CD14-positive monocyte (primary cell): Measurements from ENCODE around the gene TENT5C. TPM values are rescaled to one million over a fixed set of nuclear protein-coding genes. Genes with fewer than 3 reads are reported as not detected.

Experiments used
- DNase-seq, 3 donors: peaks; one replicate each; pipeline ENCODE4 v3.0.0-alpha.2; 2011 to 2022
- H2AFZ ChIP-seq: 2 replicates; pipeline ENCODE4 v1.6.0; 2012; ENCODE audit warnings: mild to moderate bottlenecking, low read depth, low read length, inconsistent platforms; ENCODE audit not compliant: insufficient read depth, poor library complexity, severe bottlenecking
- H3K27ac ChIP-seq, 2 donors: 1 replicate in 1 of 2; 2 replicates in 1 of 2; pipeline ENCODE4 v1.5.1; 2012 to 2013; ENCODE audit warnings: low read length in 2 of 2, control low read depth in 1 of 2, inconsistent platforms in 1 of 2, low read depth in 1 of 2, mild to moderate bottlenecking in 1 of 2
- H3K27me3 ChIP-seq, 2 donors: one replicate each; pipeline versions ENCODE4 v1.6.0 to v1.6.1; 2011 to 2013; ENCODE audit warnings: low read length in 2 of 2; ENCODE audit not compliant: control insufficient read depth in 2 of 2, insufficient read depth in 2 of 2
- H3K36me3 ChIP-seq, 2 donors: replicated peaks in 1 of 2; 1 replicate in 1 of 2; 2 replicates in 1 of 2; pipeline versions ENCODE4 v1.5.1 to v1.6.1; 2012 to 2013; ENCODE audit warnings: low read length in 2 of 2, control low read depth in 1 of 2, inconsistent platforms in 1 of 2, mild to moderate bottlenecking in 1 of 2; ENCODE audit not compliant: insufficient read depth in 2 of 2, control insufficient read depth in 1 of 2
- H3K4me1 ChIP-seq, 2 donors: 1 replicate in 1 of 2; 2 replicates in 1 of 2; pipeline versions ENCODE4 v1.5.1 to v1.6.1; 2012 to 2013; ENCODE audit warnings: low read length in 2 of 2, control low read depth in 1 of 2, inconsistent platforms in 1 of 2, mild to moderate bottlenecking in 1 of 2, moderate library complexity in 1 of 2; ENCODE audit not compliant: insufficient read depth in 2 of 2, control insufficient read depth in 1 of 2
- H3K4me2 ChIP-seq: replicated peaks from 2 replicates; pipeline ENCODE3; 2012; ENCODE audit warnings: low read length, moderate library complexity, mild to moderate bottlenecking; ENCODE audit not compliant: poor library complexity, severe bottlenecking; ENCODE audit errors: extremely low read depth
- H3K4me3 ChIP-seq, 3 experiments: fragments of 200-600 bp in 1 of 3; sonication (generic) in 1 of 3; replicated peaks in 1 of 3; 1 replicate in 2 of 3; 2 replicates in 1 of 3; pipeline ENCODE4 v1.5.1; 2011 to 2013; ENCODE audit warnings: low read length in 3 of 3, mild to moderate bottlenecking in 3 of 3, control low read depth in 2 of 3, low read depth in 2 of 3, inconsistent platforms in 1 of 3, moderate library complexity in 1 of 3
- H3K79me2 ChIP-seq: 2 replicates; pipeline ENCODE4 v1.6.0; 2012; ENCODE audit warnings: mild to moderate bottlenecking, control low read depth, inconsistent platforms, low read length, moderate library complexity; ENCODE audit not compliant: insufficient read depth
- H3K9ac ChIP-seq: 2 replicates; pipeline ENCODE4 v1.6.0; 2017; ENCODE audit warnings: low read length, mild to moderate bottlenecking; ENCODE audit not compliant: insufficient read depth, poor library complexity, severe bottlenecking
- H3K9me3 ChIP-seq, 2 donors: replicated peaks in 1 of 2; 1 replicate in 1 of 2; 2 replicates in 1 of 2; pipeline versions ENCODE4 v1.5.1 to v1.6.1; 2012 to 2013; ENCODE audit warnings: low read length in 2 of 2, control low read depth in 1 of 2; ENCODE audit not compliant: control insufficient read depth in 1 of 2, insufficient read depth in 1 of 2
- H4K20me1 ChIP-seq: 2 replicates; pipeline ENCODE4 v1.6.0; 2012; ENCODE audit warnings: mild to moderate bottlenecking, low read length, control low read depth, moderate library complexity; ENCODE audit not compliant: insufficient read depth
- H3K27ac Mint-ChIP-seq, 7 donors: one replicate each; pipeline ENCODE4 v1.8.0; 2020; ENCODE audit warnings: mild to moderate bottlenecking in 7 of 7, mixed read lengths in 7 of 7, moderate library complexity in 6 of 7, inconsistent platforms in 2 of 7
- H3K27me3 Mint-ChIP-seq, 3 donors: one replicate each; pipeline ENCODE4 v1.8.0; 2021 to 2022; ENCODE audit warnings: low read depth in 3 of 3, mild to moderate bottlenecking in 3 of 3, mixed read lengths in 3 of 3, moderate library complexity in 3 of 3, inconsistent platforms in 1 of 3
- H3K36me3 Mint-ChIP-seq, 2 donors: one replicate each; pipeline ENCODE4 v1.8.0; 2020; ENCODE audit warnings: mixed read lengths in 2 of 2, inconsistent platforms in 1 of 2, mild to moderate bottlenecking in 1 of 2
- H3K4me1 Mint-ChIP-seq: one replicate; pipeline ENCODE4 v1.8.0; 2020; ENCODE audit warnings: mild to moderate bottlenecking, mixed read lengths
- H3K4me3 Mint-ChIP-seq, 2 donors: one replicate each; pipeline ENCODE4 v1.8.0; 2020; ENCODE audit warnings: mild to moderate bottlenecking in 2 of 2, mixed read lengths in 2 of 2, moderate library complexity in 1 of 2
- H3K9me3 Mint-ChIP-seq, 7 donors: one replicate each; pipeline ENCODE4 v1.8.0; 2020 to 2022; ENCODE audit warnings: mixed read lengths in 7 of 7, mild to moderate bottlenecking in 6 of 7, moderate library complexity in 6 of 7, inconsistent platforms in 2 of 7
- WGBS: methylation state at CpG from one replicate; pipeline ENCODE4 v1.1.5; 2013; ENCODE audit warnings: missing lambda C conversion rate; ENCODE audit not compliant: insufficient coverage; 5-methylcytosine and 5-hydroxymethylcytosine counted together
- intact Hi-C, 2 donors: fragments of 100-400 bp; cut with micrococcal nuclease; formaldehyde crosslinking; loops; one replicate each; pipeline versions ENCODE4 v1.15.0 to v1.15.1; 2023
- polyA plus RNA-seq, 3 donors: library from polyadenylated mRNA; depleted of rRNA in 1 of 3; unstranded in 2 of 3; stranded (reverse) in 1 of 3; fragments of 300-500 nt in 2 of 3; fragments of >200 nt in 1 of 3; fragmentation: Illumina TruSeq in 2 of 3; gene quantifications; 1 replicate in 2 of 3; 2 replicates in 1 of 3; pipeline ENCODE4 v1.2.3, GENCODE V29; 2012 to 2021
- TF ChIP-seq, protein P1 (sequence below): fragments of 200-600 bp; IDR thresholded peaks from one replicate; pipeline ENCODE4 v1.8.0; 2022; ENCODE audit warnings: antibody characterized with exemption, mild to moderate bottlenecking

The TENT5C gene
- polyA plus RNA-seq, 3 donors, result 0.17 to 0.69 (median 0.27) TPM

GRCh38 chr1:117600325-117600943, 5.4 kb upstream of the TENT5C start:
- H3K27ac ChIP-seq, result no peak overlapping the region
- H3K79me2 ChIP-seq, result no peaks in the 10 kb centered on the region
- peaks cover 11 to 36% of the 10 kb centered on the region in 2 donors for H3K27me3 ChIP-seq
- no peak overlapping the region for H3K4me3 ChIP-seq
- Mint-ChIP-seq H3K4me3 (no peak overlapping the region), H3K27ac (no peak overlapping the region), H3K9me3 (peaks cover 0 to 2% (median 0%) of the 10 kb centered on the region in 7 donors), H3K27me3 (peaks cover 11 to 35% (median 22%) of the 10 kb centered on the region in 3 donors), H3K4me1 (peaks cover 9% of the 10 kb centered on the region), H3K36me3 (no peaks in the 10 kb centered on the region)
- H4K20me1 ChIP-seq, result no peaks in the 10 kb centered on the region
- H3K4me1 ChIP-seq, result peaks cover 7 to 8% of the 10 kb centered on the region in 2 donors
- no peak overlapping the region for H3K4me2 ChIP-seq
- no peak for DNase-seq
- TF ChIP-seq, protein P1, sequence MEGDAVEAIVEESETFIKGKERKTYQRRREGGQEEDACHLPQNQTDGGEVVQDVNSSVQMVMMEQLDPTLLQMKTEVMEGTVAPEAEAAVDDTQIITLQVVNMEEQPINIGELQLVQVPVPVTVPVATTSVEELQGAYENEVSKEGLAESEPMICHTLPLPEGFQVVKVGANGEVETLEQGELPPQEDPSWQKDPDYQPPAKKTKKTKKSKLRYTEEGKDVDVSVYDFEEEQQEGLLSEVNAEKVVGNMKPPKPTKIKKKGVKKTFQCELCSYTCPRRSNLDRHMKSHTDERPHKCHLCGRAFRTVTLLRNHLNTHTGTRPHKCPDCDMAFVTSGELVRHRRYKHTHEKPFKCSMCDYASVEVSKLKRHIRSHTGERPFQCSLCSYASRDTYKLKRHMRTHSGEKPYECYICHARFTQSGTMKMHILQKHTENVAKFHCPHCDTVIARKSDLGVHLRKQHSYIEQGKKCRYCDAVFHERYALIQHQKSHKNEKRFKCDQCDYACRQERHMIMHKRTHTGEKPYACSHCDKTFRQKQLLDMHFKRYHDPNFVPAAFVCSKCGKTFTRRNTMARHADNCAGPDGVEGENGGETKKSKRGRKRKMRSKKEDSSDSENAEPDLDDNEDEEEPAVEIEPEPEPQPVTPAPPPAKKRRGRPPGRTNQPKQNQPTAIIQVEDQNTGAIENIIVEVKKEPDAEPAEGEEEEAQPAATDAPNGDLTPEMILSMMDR, result no peak
- WGBS, result 92% methylated on average over 5 of the region's 7 CpGs
- H3K36me3 ChIP-seq, result no peaks in the 10 kb centered on the region
- H2AFZ ChIP-seq, result no peak overlapping the region
- H3K9ac ChIP-seq, result no peak overlapping the region
- no peaks in the 10 kb centered on the region for H3K9me3 ChIP-seq
- intact Hi-C loops, result no loop called here

GRCh38 chr1:117600966-117601365, 4.9 kb upstream of the TENT5C start:
- Mint-ChIP-seq H3K27me3 (peaks cover 11 to 35% (median 22%) of the 10 kb centered on the region in 3 donors), H3K27ac (no peak overlapping the region), H3K4me3 (no peak overlapping the region), H3K4me1 (peaks cover 10% of the 10 kb centered on the region), H3K36me3 (no peaks in the 10 kb centered on the region), H3K9me3 (peaks cover 0 to 2% (median 0%) of the 10 kb centered on the region in 7 donors)
- Histone ChIP-seq H3K27ac (no peak overlapping the region), H3K4me3 (no peak overlapping the region), H3K36me3 (no peaks in the 10 kb centered on the region), H3K4me2 (no peak overlapping the region), H2AFZ (no peak overlapping the region), H3K9me3 (no peaks in the 10 kb centered on the region), H3K79me2 (no peaks in the 10 kb centered on the region), H3K9ac (no peak overlapping the region), H3K27me3 (peaks cover 11 to 36% of the 10 kb centered on the region in 2 donors), H3K4me1 (peaks cover 8 to 10% of the 10 kb centered on the region in 2 donors), H4K20me1 (no peaks in the 10 kb centered on the region)
- TF ChIP-seq, protein P1, result no peak
- intact Hi-C loops, result no loop called here
- DNase-seq, result no peak
- no CpG with 5 or more reads among the region's 4 CpGs for WGBS
